HG03060 (cell line): ENCODE measurements around the gene CCDC30.

ENCODE experiments used
- ATAC-seq: cut with Tn5 transposase; IDR thresholded peaks from one replicate; pipeline ENCODE4 v1.9.1; 2021; ENCODE audit warnings: low read depth, moderate number of reproducible peaks; ENCODE audit not compliant: unreplicated experiment

CCDC30 gene

DNA sequence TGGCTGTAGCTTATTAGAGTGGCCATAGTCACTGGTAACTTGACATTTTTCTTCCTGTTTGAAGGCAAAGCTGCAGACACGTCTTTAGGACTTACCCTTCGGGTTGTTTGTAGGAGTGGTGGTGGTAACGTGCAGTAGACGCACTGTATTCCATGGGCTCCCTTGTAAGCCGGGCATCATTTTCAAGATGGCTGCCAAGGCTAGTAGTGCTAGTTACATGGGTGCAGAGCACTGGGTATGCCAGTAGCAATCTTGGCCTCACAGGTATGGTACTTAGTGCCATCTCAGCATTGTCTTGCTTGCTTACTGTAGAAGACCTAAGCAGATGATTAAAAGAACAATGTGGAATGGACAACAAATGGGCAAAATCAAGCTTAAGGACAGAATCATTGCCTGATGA, 221.1 kb downstream of the CCDC30 start:
- ATAC-seq = no peak

DNA sequence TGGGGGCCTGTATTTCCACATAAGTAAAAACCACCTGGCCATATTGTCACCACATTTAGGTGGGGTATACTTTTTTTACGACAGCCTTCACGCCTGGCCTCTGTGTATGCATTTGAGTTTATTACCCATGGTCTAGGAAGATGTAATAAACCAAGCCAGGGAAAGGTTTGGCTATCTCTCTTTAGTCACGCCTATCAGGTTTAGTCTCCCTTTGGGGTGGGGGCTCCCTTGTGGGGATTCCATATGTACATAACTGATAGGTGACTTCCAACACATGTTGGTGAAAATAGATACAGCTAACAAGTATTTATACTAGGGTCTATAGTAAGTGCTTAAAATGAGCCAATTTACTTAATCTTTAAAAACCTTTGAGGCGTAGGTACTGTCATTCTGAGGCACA, 223.3 kb downstream of the CCDC30 start:
- ATAC-seq = no peak

DNA sequence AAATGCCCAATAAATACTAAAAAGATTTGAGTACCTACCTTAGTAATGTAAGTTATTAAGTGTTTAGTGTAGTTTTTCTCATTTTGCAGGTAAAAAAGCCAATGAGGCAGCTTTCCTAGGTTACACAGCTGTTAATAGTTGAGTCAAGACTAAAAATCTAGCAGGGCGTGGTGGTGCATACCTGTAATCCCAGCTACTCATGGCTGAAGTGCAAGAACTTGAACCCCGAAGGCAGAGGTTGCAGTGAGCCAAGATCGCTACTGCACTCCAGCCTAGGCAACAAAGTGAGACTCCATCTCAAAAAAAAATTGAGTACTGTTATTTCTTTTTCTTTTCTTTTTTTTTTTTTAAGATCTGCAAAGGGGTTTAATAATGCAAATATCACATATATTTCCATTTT, 226.8 kb downstream of the CCDC30 start:
- ATAC-seq = no peak

DNA sequence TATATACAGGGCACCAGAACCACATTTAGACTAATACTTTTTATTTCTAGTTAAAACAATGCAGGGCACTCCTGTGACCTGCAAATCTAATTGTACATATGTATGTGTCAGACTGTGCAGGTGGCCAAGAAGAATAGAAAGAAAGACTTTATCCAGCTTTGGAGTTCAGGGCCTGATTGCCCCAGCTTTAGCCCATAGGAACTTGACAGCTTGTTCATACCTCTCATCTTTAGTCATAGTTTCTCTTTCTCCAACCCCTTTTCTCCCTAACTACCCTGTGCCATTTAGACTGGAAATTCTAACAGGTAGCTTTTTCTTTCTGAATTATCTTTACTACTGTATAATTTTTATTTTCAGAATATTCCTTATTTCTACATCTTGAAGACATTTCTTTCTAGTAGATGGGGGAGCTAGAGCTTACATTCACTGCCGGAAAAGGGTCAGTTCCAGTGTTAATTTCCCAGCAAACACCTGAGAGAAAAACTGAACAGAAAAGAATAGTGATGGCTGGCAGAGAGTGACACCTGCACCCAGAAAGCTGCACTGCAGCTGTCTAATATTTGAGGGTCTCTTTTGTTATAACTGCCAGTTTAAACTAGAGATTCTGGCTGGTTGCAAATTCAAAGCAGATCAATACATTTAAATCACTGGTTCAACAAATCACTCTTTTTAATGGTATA, 227.5 kb downstream of the CCDC30 start:
- no peak for ATAC-seq

DNA sequence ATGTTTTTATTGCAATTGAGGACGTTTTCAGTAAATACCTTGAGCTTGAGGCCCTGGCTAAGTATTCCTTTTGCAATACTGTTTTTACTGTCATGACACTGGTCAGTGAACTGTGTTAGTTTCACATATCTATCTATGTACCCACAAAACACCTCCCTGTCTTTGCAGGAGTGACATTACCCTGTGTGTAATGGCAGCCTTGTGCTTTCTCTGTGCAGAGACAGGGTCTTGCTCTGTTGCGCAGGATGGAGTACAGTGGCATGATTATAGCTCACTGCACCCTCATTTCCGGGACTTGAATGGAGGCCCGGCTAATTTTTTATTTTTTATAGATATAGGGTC, 228.0 kb downstream of the CCDC30 start:
- ATAC-seq = no peak

DNA sequence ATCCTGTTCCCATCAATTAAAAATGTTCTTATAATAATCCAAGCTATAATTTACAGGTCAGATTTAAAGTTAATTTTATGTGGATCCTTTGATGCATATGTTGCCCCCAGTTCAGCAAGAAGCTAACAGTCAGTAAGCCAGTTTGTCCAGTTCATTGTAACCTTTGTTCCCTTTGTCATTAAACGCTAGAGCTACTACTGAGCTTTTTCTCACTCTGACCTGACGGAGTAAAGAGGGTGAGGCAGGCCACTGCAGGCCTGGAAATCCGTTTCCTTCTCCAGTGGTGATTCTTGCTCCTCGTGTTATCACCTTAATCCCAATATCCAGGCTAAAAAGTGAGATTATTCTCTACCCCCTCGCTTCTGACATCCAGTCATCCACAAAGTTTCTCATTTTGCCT, 229.4 kb downstream of the CCDC30 start:
- no peak for ATAC-seq

DNA sequence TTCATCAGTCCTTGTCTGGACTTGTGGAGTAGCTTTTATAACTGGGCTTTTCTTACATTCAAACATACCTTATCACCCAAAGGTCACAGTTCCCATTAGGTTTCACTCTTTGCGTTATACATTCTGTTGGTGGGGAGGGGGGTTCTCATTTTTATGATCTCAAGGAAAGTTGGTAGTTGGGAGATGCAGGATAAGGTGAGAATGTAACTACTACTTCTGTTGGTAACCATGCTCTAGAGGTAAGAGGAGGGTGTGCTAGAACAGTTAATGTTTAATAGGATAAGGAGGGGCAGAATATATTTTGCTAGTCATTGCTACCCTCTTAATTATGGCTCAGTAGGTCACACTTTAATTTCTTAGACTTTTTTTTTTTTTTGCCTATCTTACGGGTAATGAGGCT, 229.8 kb downstream of the CCDC30 start:
- ATAC-seq = no peak

DNA sequence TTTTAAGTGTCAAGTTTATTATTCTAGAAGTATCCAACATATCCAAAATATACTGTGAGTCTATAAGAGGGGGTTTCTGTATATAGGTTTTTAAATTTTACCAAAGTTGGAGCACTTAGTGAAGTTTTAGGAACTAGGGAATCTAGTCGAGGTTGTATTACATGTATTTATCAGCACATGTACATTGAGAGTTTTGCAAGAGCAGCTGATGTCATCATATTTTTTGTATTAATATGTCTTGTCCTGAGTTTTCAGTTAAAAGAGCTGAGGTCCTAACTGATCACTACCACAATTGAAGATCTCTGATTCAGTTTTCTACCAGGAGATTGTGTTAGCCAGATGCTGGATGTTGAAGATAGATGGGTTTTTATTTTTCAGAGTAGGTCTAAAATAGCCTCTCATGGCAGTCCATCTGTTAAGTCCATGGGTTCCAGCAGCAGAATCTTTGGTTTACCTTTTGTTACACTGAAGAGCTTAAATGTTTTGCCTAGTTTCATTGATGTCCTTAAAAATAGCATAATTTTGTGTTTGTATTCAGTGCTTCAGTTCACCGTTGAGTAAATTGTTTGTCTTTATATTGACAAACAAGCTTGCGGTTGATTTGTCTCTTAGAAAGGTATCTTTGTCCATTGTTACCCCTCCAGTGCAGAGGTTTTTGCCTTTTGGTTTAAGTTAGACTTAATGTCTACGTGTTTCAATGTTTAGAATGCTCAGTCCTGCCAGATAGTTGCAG, 235.2 kb downstream of the CCDC30 start:
- ATAC-seq = no peak

DNA sequence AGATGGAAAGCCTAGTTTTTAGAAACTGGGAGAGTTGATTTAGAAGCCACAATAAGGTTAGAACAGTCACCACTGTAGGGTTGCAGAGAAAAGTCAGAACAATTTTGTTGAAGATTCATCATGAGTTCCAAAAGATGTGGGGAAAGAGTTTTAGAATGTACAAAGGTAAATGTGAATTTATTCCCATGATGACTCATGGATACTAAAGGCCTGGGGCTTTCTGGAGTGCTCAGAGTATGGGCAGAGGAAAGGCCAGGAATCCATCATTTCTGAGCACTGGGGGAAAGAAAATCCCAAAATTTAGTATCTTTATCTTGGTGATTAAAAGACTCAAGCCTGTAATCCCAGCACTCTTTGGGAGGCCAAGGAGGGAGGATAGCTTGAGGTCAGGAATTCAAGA, 236.9 kb downstream of the CCDC30 start:
- ATAC-seq = no peak

DNA sequence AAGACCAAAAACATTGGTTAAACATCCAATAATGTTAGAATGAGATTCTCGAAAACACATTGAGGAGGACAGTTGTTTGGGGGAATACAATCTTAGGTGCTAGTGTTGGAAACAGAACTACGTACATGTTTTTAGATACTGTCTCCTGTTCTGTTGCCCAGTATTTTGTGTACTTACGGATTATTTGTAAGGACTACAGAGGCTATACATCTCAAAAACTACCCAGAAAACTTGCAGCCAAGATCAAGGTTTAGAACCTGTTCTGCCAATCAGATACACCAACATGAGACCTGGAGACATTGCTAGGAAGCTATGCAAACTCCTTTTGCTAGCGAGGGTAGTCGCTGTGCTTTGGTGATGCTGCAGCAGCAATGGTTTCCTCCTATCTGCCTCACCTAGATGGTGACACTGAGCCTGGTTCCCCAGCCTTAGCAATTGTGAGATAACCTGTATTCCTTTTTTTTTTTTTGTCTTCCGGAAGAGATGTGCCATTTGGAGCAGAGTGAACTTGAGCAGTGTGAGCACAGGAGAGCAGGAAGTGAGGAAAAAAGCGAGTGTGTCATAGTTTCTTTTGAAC, 240.9 kb downstream of the CCDC30 start:
- no peak for ATAC-seq
